T-helper 17 cell (primary cell): ENCODE data around the gene UBE2F. TPM values are rescaled to one million over a fixed set of nuclear protein-coding genes. Genes with fewer than 3 reads are reported as not detected.

Experiments used
- total RNA-seq, 4 donors: library from RNA in 2 of 4; stranded (reverse) in 2 of 4; gene quantifications; one replicate each; pipeline ENCODE4 v1.2.3 and lab custom pipeline; 2022 to 2026

UBE2F gene
- total RNA-seq, 2 donors from 2014 or later: 34.6 to 40.3 TPM

Other genes with a start within 250 kb of the UBE2F start
- 1 to 10 TPM; 2.2 to 4.0 TPM for gene RBM44, start 168.2 kb upstream of the UBE2F start, total RNA-seq
- 1 to 10 TPM in 1 of 2 donors, not detected in 1; 1.6 TPM for gene RAMP1, start 107.4 kb upstream of the UBE2F start, total RNA-seq
- 10 to 100 TPM; 15.9 to 17.8 TPM for gene SCLY, start 94.0 kb downstream of the UBE2F start, total RNA-seq
- gene ESPNL, start 133.3 kb downstream of the UBE2F start, total RNA-seq: under 1 TPM in 1 of 2 donors, not detected in 1; 0.05 TPM
- not detected for gene KLHL30, start 171.7 kb downstream of the UBE2F start, total RNA-seq
- gene ERFE, start 192.0 kb downstream of the UBE2F start, total RNA-seq: not detected
- 100 to 1,000 TPM; 114 to 123 TPM for gene ILKAP, start 236.7 kb downstream of the UBE2F start, total RNA-seq